Neural progenitor cell (in vitro differentiated cells): ENCODE results near the gene RBM11.

Source experiments
- CTCF ChIP-seq: fragments of 200-600 bp; sonication (generic); IDR thresholded peaks from 2 replicates; pipeline ENCODE4 v1.5.1; 2017; ENCODE audit warnings: antibody characterized with exemption, mild to moderate bottlenecking
- EZH2 ChIP-seq: fragments of 200-600 bp; sonication (generic); IDR thresholded peaks from 2 replicates; pipeline ENCODE4 v1.6.1; 2017; ENCODE audit warnings: antibody characterized with exemption, mild to moderate bottlenecking, moderate library complexity
- EZH2phosphoT487 ChIP-seq: fragments of 200-600 bp; sonication (generic); IDR thresholded peaks from 2 replicates; pipeline ENCODE4 v1.6.1; 2017; ENCODE audit warnings: antibody characterized with exemption

DNA sequence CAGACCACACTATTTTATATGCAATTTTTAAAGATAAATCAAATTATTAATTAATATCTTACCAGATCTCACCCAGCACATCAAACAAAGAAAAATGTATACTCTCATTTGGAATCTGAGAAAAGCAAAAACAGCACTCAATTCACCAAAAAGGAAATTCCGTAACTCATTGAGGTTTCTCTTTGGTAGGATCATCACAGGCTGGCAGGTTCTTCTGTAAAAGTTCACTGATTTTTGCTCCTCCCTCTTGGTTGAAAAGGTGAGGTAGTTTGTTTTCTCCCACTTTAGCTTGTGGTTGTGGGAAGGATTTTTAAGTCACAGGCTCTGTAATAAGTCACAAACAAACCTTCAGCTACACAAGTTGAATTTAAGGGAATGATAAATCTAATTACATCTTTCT, 5.2 kb upstream of the RBM11 start, which contains the start of gene LIPI:
- no peak for TF ChIP-seq CTCF
- no peak for TF ChIP-seq EZH2
- TF ChIP-seq EZH2phosphoT487: no peak
